HCT116 (cell line): ENCODE measurements around the gene PIK3IP1. TPM values are rescaled to one million over a fixed set of nuclear protein-coding genes. Genes with fewer than 3 reads are reported as not detected.

Source experiments
- ATAC-seq: fragments of 200-7000 bp; cut with Tn5 transposase; 2 replicates; pipeline ENCODE4 v1.9.1; 2020; ENCODE audit warnings: mild to moderate bottlenecking, moderate library complexity
- BruUV-seq: library from RNA; stranded (reverse); fragments of 400-500 nt; replicated peaks from 2 replicates; lab custom pipeline; 2021; lab: Mats Ljungman, UMichigan
- CTCF ChIA-PET: fragments of 300-600 bp; sonication (Branson Sonifier 250); formaldehyde crosslinking; loops from one replicate; lab custom pipeline; 2021; ENCODE audit warnings: antibody characterized with exemption; lab: Charles Lee
- POLR2A ChIA-PET: fragments of 300-600, 350-600 bp; sonication (Branson Sonifier 250); formaldehyde crosslinking; loops from one replicate; lab custom pipeline; 2021; ENCODE audit warnings: antibody characterized with exemption; lab: Charles Lee
- RAD21 ChIA-PET, 2 experiments: fragments of 300-600 bp; sonication (Branson Sonifier 250); formaldehyde crosslinking; loops; one replicate each; lab custom pipeline; 2023; ENCODE audit warnings: low total read pairs in 2 of 2; ENCODE audit not compliant: uncharacterized antibody in 2 of 2, unreplicated experiment in 2 of 2, low non-redundant PET in 1 of 2; lab: Charles Lee
- DNase-seq: peaks from one replicate; pipeline ENCODE4 v3.0.0-alpha.2; 2010; ENCODE audit warnings: low read depth, low spot score
- H2AFZ ChIP-seq: fragments of 200-600 bp; shearing (Covaris generic), sonication (generic); 2 replicates; pipeline ENCODE4 v1.6.1; 2017; ENCODE audit warnings: low read depth, mixed run types, mixed read lengths, antibody characterized with exemption, low read length; ENCODE audit not compliant: poor library complexity, severe bottlenecking
- H3K27ac ChIP-seq: 2 replicates; pipeline ENCODE4 v1.5.1; 2012; ENCODE audit warnings: low read depth, low read length
- H3K27me3 ChIP-seq: fragments of 200-600 bp; sonication (generic); 2 replicates; pipeline ENCODE4 v1.6.1; 2016; ENCODE audit warnings: mixed run types, low read length, mixed read lengths; ENCODE audit not compliant: insufficient read depth
- H3K36me3 ChIP-seq, 2 experiments: fragments of 200-500 bp in 1 of 2; fragments of 200-600 bp in 1 of 2; sonication (Bioruptor generic) in 1 of 2; sonication (generic) in 1 of 2; 2 replicates each; pipeline versions ENCODE4 v1.5.1 to v1.6.1; 2014 to 2016; ENCODE audit warnings: low read length in 2 of 2, inconsistent platforms in 1 of 2, mixed read lengths in 1 of 2, mixed run types in 1 of 2; ENCODE audit not compliant: insufficient read depth in 2 of 2, control insufficient read depth in 1 of 2
- H3K4me1 ChIP-seq, 2 experiments: fragments of 200-600 bp in 1 of 2; sonication (generic) in 1 of 2; 2 replicates each; pipeline versions ENCODE4 v1.5.1 to v1.6.1; 2012 to 2017; ENCODE audit warnings: low read length in 2 of 2, inconsistent platforms in 1 of 2, mild to moderate bottlenecking in 1 of 2, mixed read lengths in 1 of 2, mixed run types in 1 of 2, moderate library complexity in 1 of 2; ENCODE audit not compliant: insufficient read depth in 2 of 2, control insufficient read depth in 1 of 2
- H3K4me2 ChIP-seq: fragments of 200-600 bp; sonication (generic); 2 replicates; pipeline ENCODE4 v1.6.1; 2017; ENCODE audit warnings: mixed run types, low read length, mixed read lengths
- H3K4me3 ChIP-seq, 2 experiments: fragments of 200-600 bp in 1 of 2; sonication (generic) in 1 of 2; replicated peaks in 1 of 2; 2 replicates each; pipeline ENCODE4 v1.5.1; 2011 to 2016; ENCODE audit warnings: low read length in 2 of 2, control low read depth in 1 of 2, low read depth in 1 of 2, mild to moderate bottlenecking in 1 of 2, mixed read lengths in 1 of 2, mixed run types in 1 of 2
- H3K79me2 ChIP-seq: fragments of 200-600 bp; sonication (generic); 2 replicates; pipeline ENCODE4 v1.6.1; 2017; ENCODE audit warnings: mild to moderate bottlenecking, mixed run types, low read length, moderate library complexity, mixed read lengths; ENCODE audit not compliant: insufficient read depth
- H3K9ac ChIP-seq: fragments of 200-600 bp; sonication (generic); 2 replicates; pipeline ENCODE4 v1.6.1; 2016; ENCODE audit warnings: low read length, mixed read lengths
- H3K9me2 ChIP-seq: fragments of 200-600 bp; sonication (generic), shearing (Covaris generic); 2 replicates; pipeline ENCODE4 v1.6.1; 2017; ENCODE audit warnings: mixed run types, mild to moderate bottlenecking, moderate library complexity; ENCODE audit not compliant: insufficient read depth
- H3K9me3 ChIP-seq, 2 experiments: fragments of 200-500 bp in 1 of 2; fragments of 200-600 bp in 1 of 2; sonication (Bioruptor generic) in 1 of 2; sonication (generic) in 1 of 2; 2 replicates each; pipeline ENCODE4 v1.6.1; 2014 to 2017; ENCODE audit warnings: low read length in 2 of 2, mixed read lengths in 2 of 2, inconsistent platforms in 1 of 2, low read depth in 1 of 2, mild to moderate bottlenecking in 1 of 2, mixed run types in 1 of 2, moderate library complexity in 1 of 2; ENCODE audit not compliant: control insufficient read depth in 1 of 2, insufficient read depth in 1 of 2
- H4K20me1 ChIP-seq: fragments of 200-600 bp; sonication (generic), shearing (Covaris generic); 2 replicates; pipeline ENCODE4 v1.6.1; 2017; ENCODE audit warnings: mixed run types, mild to moderate bottlenecking, moderate library complexity; ENCODE audit not compliant: insufficient read depth
- CBX3 ChIP-seq: IDR thresholded peaks from 2 replicates; pipeline ENCODE4 v1.6.1; 2012; ENCODE audit warnings: low read depth
- CEBPB ChIP-seq: IDR thresholded peaks from 2 replicates; pipeline ENCODE4 v1.6.1; 2012; ENCODE audit warnings: low read depth
- EZH2 ChIP-seq: fragments of 200-600 bp; sonication (generic); IDR thresholded peaks from 2 replicates; pipeline ENCODE4 v1.6.1; 2017; ENCODE audit warnings: antibody characterized with exemption, mixed run types
- EZH2phosphoT487 ChIP-seq: fragments of 200-600 bp; IDR thresholded peaks from 2 replicates; pipeline ENCODE4 v1.6.1; 2018; ENCODE audit warnings: antibody characterized with exemption, borderline replicate concordance
- FOSL1 ChIP-seq: IDR thresholded peaks from 2 replicates; pipeline ENCODE4 v1.6.1; 2012; ENCODE audit warnings: low read depth
- POLR2A ChIP-seq: IDR thresholded peaks from 2 replicates; pipeline ENCODE4 v1.7.0; 2011; ENCODE audit warnings: borderline replicate concordance; ENCODE audit not compliant: insufficient read depth, insufficient read length; ENCODE audit errors: extremely low read depth
- POLR2AphosphoS5 ChIP-seq: IDR thresholded peaks from 2 replicates; pipeline ENCODE4 v1.6.1; 2011; ENCODE audit warnings: mild to moderate bottlenecking, low read depth, low read length, moderate library complexity
- RAD21 ChIP-seq: IDR thresholded peaks from 2 replicates; pipeline ENCODE4 v1.6.1; 2012; ENCODE audit warnings: low read depth, mild to moderate bottlenecking
- SRF ChIP-seq: IDR thresholded peaks from 2 replicates; pipeline ENCODE4 v1.6.1; 2012; ENCODE audit warnings: low read depth
- TCF7L2 ChIP-seq: IDR thresholded peaks from 2 replicates; pipeline ENCODE4 v1.7.0; 2011; ENCODE audit warnings: borderline replicate concordance, inconsistent platforms; ENCODE audit not compliant: insufficient read depth, insufficient read length; ENCODE audit errors: extremely low read depth
- ZNF274 ChIP-seq: fragments of 200-500 bp; sonication (Bioruptor generic); IDR thresholded peaks from 2 replicates; pipeline ENCODE4 v1.6.1; 2014; ENCODE audit warnings: mild to moderate bottlenecking, low read depth, low read length, inconsistent platforms
- intact Hi-C: fragments of 100-400 bp; cut with micrococcal nuclease; formaldehyde crosslinking; loops from 2 replicates; pipeline ENCODE4 v1.10.0; 2022
- total RNA-seq: library from RNA; stranded (reverse); gene quantifications from one replicate; pipeline ENCODE4 v1.2.1, GENCODE V29; 2021; ENCODE audit not compliant: unreplicated experiment
- TF ChIP-seq, protein P1 (sequence below), 3 experiments: fragments of 200-600 bp in 1 of 3; sonication (generic) in 1 of 3; IDR thresholded peaks in 2 of 3; conservative IDR thresholded peaks in 1 of 3; 2 replicates each; pipeline ENCODE4 v1.5.1; 2012 to 2017; ENCODE audit warnings: low read depth in 2 of 3, low read length in 2 of 3, antibody characterized with exemption in 1 of 3, borderline replicate concordance in 1 of 3, control low read depth in 1 of 3, mild to moderate bottlenecking in 1 of 3, mixed read lengths in 1 of 3, mixed run types in 1 of 3, moderate library complexity in 1 of 3; ENCODE audit not compliant: insufficient read depth in 1 of 3
- TF ChIP-seq, protein P2 (sequence below): IDR thresholded peaks from 2 replicates; pipeline ENCODE4 v1.6.1; 2011; ENCODE audit warnings: mild to moderate bottlenecking, low read length, moderate library complexity; ENCODE audit not compliant: insufficient replicate concordance; ENCODE audit errors: extremely low read depth

The PIK3IP1 gene
- total RNA-seq, 1 experiment from 2014 or later: 1.6 TPM

DNA sequence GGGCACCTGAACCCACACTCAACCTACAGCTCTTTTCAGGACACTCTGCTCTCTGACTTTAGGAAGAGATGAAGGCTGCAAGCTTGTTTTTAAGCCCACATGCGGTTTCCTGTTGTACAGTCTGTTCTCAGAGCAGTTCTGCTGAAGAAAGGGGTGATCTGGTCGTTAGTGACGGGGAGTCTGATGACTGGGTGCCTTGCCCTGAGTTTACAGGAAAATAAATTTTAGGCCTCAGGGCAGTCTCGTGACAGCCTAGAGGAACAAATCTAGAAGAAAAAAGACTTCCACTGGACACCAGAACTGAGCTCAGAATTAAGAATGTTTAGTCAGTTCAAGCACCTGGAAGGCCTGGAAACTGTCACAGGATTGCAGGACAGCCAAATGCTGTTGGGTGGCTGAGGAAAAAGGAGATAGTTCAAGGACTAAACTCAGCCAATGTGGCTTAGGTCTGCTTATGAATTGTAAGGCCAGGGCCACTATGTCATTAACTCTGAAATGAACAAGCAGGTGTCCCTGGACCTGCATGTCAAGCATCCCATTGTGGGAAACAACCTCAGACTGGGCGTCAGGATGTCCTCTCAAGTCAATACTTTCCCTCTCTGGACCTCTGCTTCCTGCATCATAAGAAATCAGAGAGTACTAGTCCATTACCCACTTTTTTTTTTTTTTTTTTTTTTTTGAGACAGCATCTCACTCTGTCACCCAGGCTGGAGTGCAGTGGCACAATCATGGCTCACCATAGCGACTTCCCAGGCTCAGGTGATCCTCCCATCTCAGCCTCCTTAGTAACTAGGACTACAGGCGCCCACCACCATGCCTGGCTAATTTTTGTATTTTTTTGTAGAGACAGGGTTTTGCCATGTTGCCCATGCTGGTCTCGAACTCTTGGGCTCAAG lies 5.7 kb downstream of the PIK3IP1 start:
- ATAC-seq: no peak
- no TSS peak for BruUV-seq
- no peaks in the 10 kb centered on the region for H4K20me1 ChIP-seq

DNA sequence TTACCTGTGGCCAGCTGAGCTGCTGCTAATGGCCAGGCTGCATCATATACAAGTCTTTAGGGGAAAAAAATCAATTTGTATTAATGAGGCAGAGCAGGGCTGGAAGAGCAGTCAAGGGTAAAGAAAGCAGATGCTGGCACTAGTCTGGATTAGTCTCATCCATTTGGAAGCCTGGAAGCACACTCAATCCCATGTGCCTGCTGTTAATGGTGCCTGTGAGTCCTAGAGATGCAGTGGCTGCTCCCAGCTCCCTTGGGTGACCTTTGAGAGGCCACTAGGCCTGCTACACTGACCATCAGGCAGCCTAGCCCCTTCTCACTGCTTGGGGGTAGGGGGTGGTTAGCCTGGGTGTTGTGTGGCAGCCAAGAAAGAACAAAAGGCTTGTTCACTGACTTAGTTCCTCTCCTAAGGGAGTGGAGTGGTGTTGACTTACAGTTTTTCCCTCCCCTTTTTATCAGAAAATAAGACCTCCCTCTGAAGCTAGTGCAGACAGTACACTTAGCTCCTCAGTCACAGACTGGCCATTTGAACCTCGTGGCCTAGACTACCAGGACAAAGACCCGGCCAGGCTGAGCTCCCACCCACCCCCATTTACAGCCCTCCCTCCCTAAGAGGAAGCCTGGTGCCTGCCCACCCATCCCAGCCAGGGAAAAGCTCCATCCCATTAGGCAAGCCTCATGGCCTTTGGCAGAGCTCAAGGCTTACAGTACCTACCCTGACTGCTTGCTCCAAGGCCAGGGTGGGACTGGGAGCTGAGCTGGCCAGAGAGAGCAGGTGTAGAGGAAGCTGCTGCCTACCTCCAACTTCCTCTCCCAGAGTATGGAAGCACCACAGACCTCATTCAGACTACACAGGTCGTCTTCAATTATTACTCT lies 7.8 kb downstream of the PIK3IP1 start:
- no peak overlapping the region for H3K27ac ChIP-seq
- no peaks in the 10 kb centered on the region for H3K9me2 ChIP-seq
- RAD21 ChIA-PET: no interaction called here
- H3K9ac ChIP-seq: no peak overlapping the region
- no peaks in the 10 kb centered on the region for H3K79me2 ChIP-seq
- no peak overlapping the region for H3K4me3 ChIP-seq
- no peaks in the 10 kb centered on the region for H4K20me1 ChIP-seq
- intact Hi-C loops: no loop called here
- H2AFZ ChIP-seq: no peak overlapping the region
- no peaks in the 10 kb centered on the region for H3K27me3 ChIP-seq
- peaks cover 5 to 11% of the 10 kb centered on the region in 2 experiments; a peak in 3 of 4 replicates for H3K4me1 ChIP-seq
- no TSS peak for BruUV-seq
- CTCF ChIA-PET: interaction anchor here (0.6 to 2.8 kb wide), 3 partner anchors 12 to 203 kb away, joined by 3 to 11 read pairs (median 3); partner anchors contain the start of gene SMTN
- H3K4me2 ChIP-seq: no peak overlapping the region
- TF ChIP-seq POLR2AphosphoS5 (no peak), EZH2phosphoT487 (no peak), CBX3 (no peak), CEBPB (no peak), EZH2 (no peak), TCF7L2 (no peak), ZNF274 (no peak), RAD21 (no peak)
- TF ChIP-seq, protein P1, sequence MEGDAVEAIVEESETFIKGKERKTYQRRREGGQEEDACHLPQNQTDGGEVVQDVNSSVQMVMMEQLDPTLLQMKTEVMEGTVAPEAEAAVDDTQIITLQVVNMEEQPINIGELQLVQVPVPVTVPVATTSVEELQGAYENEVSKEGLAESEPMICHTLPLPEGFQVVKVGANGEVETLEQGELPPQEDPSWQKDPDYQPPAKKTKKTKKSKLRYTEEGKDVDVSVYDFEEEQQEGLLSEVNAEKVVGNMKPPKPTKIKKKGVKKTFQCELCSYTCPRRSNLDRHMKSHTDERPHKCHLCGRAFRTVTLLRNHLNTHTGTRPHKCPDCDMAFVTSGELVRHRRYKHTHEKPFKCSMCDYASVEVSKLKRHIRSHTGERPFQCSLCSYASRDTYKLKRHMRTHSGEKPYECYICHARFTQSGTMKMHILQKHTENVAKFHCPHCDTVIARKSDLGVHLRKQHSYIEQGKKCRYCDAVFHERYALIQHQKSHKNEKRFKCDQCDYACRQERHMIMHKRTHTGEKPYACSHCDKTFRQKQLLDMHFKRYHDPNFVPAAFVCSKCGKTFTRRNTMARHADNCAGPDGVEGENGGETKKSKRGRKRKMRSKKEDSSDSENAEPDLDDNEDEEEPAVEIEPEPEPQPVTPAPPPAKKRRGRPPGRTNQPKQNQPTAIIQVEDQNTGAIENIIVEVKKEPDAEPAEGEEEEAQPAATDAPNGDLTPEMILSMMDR (IDR thresholded peaks at IDR 0.05 in 2 of 3, conservative IDR thresholded peaks at IDR 0.05 in 1 of 3; ENCODE audit: borderline replicate concordance in 1 of 3, insufficient read depth in 1 of 3, low read depth in 2 of 3, low read length in 2 of 3): no peak
- TF ChIP-seq, protein P2, sequence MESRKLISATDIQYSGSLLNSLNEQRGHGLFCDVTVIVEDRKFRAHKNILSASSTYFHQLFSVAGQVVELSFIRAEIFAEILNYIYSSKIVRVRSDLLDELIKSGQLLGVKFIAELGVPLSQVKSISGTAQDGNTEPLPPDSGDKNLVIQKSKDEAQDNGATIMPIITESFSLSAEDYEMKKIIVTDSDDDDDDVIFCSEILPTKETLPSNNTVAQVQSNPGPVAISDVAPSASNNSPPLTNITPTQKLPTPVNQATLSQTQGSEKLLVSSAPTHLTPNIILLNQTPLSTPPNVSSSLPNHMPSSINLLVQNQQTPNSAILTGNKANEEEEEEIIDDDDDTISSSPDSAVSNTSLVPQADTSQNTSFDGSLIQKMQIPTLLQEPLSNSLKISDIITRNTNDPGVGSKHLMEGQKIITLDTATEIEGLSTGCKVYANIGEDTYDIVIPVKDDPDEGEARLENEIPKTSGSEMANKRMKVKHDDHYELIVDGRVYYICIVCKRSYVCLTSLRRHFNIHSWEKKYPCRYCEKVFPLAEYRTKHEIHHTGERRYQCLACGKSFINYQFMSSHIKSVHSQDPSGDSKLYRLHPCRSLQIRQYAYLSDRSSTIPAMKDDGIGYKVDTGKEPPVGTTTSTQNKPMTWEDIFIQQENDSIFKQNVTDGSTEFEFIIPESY: no peak
- no peak for DNase-seq
- H3K36me3 ChIP-seq: no peaks in the 10 kb centered on the region
- POLR2A ChIA-PET: no interaction called here
- no peak for ATAC-seq
- no peaks in the 10 kb centered on the region for H3K9me3 ChIP-seq

More for the DNA sequence above, 5.7 kb downstream of the PIK3IP1 start:
- H3K27me3 ChIP-seq: no peaks in the 10 kb centered on the region
- ChIA-PET CTCF (no interaction called here), POLR2A (no interaction called here), RAD21 (no interaction called here)
- peaks cover 10 to 15% of the 10 kb centered on the region in 2 experiments for H3K4me1 ChIP-seq
- H3K27ac ChIP-seq: no peak overlapping the region
- no peak overlapping the region for H3K9ac ChIP-seq
- H3K4me3 ChIP-seq: no peak overlapping the region
- no peaks in the 10 kb centered on the region for H3K36me3 ChIP-seq
- TF ChIP-seq POLR2A: no peak
- no peak for TF ChIP-seq SRF
- TF ChIP-seq EZH2phosphoT487: no peak
- no peak for TF ChIP-seq FOSL1
- no peaks in the 10 kb centered on the region for H3K9me3 ChIP-seq
- intact Hi-C loops: no loop called here
- no peak for DNase-seq
- no peaks in the 10 kb centered on the region for H3K9me2 ChIP-seq
- H2AFZ ChIP-seq: no peak overlapping the region
- no peaks in the 10 kb centered on the region for H3K79me2 ChIP-seq
- H3K4me2 ChIP-seq: no peak overlapping the region
